ENCODE results near the gene AFAP1. TPM values are rescaled to one million over a fixed set of nuclear protein-coding genes. Genes with fewer than 3 reads are reported as not detected.

The AFAP1 gene
- polyA plus RNA-seq, 3 donors, result not detected

DNA sequence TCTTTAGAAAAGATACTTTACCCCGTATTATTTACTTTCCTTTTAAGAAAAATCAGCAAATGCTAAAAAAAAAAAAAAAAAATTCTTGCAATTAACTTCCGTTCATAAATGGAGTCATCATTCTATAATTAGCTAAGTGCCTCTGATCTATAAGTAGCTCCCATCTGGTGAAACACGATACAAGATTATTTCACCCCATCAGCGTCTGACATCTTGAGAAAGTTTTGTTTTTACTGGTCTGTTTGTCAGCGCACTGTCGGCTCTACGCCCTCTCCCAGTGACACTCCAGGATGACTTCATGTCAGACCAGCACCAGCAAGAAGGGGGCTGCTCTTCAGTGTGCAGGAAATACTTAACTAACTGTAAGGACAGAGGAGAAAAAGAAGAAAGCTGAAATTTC, 108.3 kb downstream of the AFAP1 start:
- Mint-ChIP-seq H3K27me3 (ENCODE audit: low read depth in 3 of 3) (peaks cover 0 to 4% (median 2%) of the 10 kb centered on the region in 3 donors), H3K36me3 (peaks cover 0 to 22% of the 10 kb centered on the region in 2 donors), H3K4me3 (no peak overlapping the region), H3K4me1 (peaks cover 23% of the 10 kb centered on the region), H3K9me3 (peaks cover 3 to 9% (median 6%) of the 10 kb centered on the region in 7 donors), H3K27ac (no peak overlapping the region)
- no peak overlapping the region for H3K27ac ChIP-seq (ENCODE audit: low read depth in 1 of 2, low read length in 2 of 2)
- H3K9me3 ChIP-seq (replicated peaks in 1 of 2; ENCODE audit: control insufficient read depth in 1 of 2, insufficient read depth in 1 of 2, low read length in 2 of 2), result peaks cover 0 to 4% of the 10 kb centered on the region in 2 donors
- WGBS (ENCODE audit: insufficient coverage), result 87% methylated on average over 3 of the region's 7 CpGs
- H3K27me3 ChIP-seq (ENCODE audit: control insufficient read depth in 2 of 2, insufficient read depth in 2 of 2, low read length in 2 of 2), result no peaks in the 10 kb centered on the region
- H3K36me3 ChIP-seq (replicated peaks in 1 of 2; ENCODE audit: control insufficient read depth in 1 of 2, insufficient read depth in 2 of 2, low read length in 2 of 2), result no peaks in the 10 kb centered on the region
- no peak overlapping the region for H2AFZ ChIP-seq (ENCODE audit: insufficient read depth, low read depth, low read length, poor library complexity, severe bottlenecking)
- H4K20me1 ChIP-seq (ENCODE audit: insufficient read depth, low read length), result no peaks in the 10 kb centered on the region
- H3K79me2 ChIP-seq (ENCODE audit: insufficient read depth, low read length), result no peaks in the 10 kb centered on the region
- DNase-seq, result no peak
- no peak overlapping the region for H3K4me3 ChIP-seq (replicated peaks in 1 of 3; ENCODE audit: low read depth in 2 of 3, low read length in 3 of 3)
- intact Hi-C loops (cut with micrococcal nuclease), result no loop called here
- H3K4me1 ChIP-seq (ENCODE audit: control insufficient read depth in 1 of 2, insufficient read depth in 2 of 2, low read length in 2 of 2), result peaks cover 12 to 13% of the 10 kb centered on the region in 2 donors
- no peak for TF ChIP-seq CTCF (IDR thresholded peaks at IDR 0.05)
- no peak overlapping the region for H3K9ac ChIP-seq (ENCODE audit: insufficient read depth, low read length, poor library complexity, severe bottlenecking)
- H3K4me2 ChIP-seq (replicated peaks; ENCODE audit: extremely low read depth, low read length, poor library complexity, severe bottlenecking), result no peak overlapping the region

- H3K9ac ChIP-seq (ENCODE audit: insufficient read depth, low read length, poor library complexity, severe bottlenecking), result no peak overlapping the region
- H3K9me3 Mint-ChIP-seq, result peaks cover 3 to 9% (median 6%) of the 10 kb centered on the region in 7 donors
- no peak overlapping the region for H3K27ac Mint-ChIP-seq
- H3K36me3 ChIP-seq (replicated peaks in 1 of 2; ENCODE audit: control insufficient read depth in 1 of 2, insufficient read depth in 2 of 2, low read length in 2 of 2), result no peaks in the 10 kb centered on the region
- no peak overlapping the region for H3K4me2 ChIP-seq (replicated peaks; ENCODE audit: extremely low read depth, low read length, poor library complexity, severe bottlenecking)
- H3K27me3 ChIP-seq (ENCODE audit: control insufficient read depth in 2 of 2, insufficient read depth in 2 of 2, low read length in 2 of 2), result no peaks in the 10 kb centered on the region
- H3K4me3 ChIP-seq (replicated peaks in 1 of 3; ENCODE audit: low read depth in 2 of 3, low read length in 3 of 3), result no peak overlapping the region
- H4K20me1 ChIP-seq (ENCODE audit: insufficient read depth, low read length), result no peaks in the 10 kb centered on the region
- no peak overlapping the region for H3K4me3 Mint-ChIP-seq
- WGBS (ENCODE audit: insufficient coverage), result no CpG with 5 or more reads among the region's 2 CpGs
- peaks cover 12 to 13% of the 10 kb centered on the region in 2 donors for H3K4me1 ChIP-seq (ENCODE audit: control insufficient read depth in 1 of 2, insufficient read depth in 2 of 2, low read length in 2 of 2)
- H3K36me3 Mint-ChIP-seq, result peaks cover 0 to 23% of the 10 kb centered on the region in 2 donors
- peaks cover 0 to 4% (median 4%) of the 10 kb centered on the region in 3 donors for H3K27me3 Mint-ChIP-seq (ENCODE audit: low read depth in 3 of 3)
- TF ChIP-seq CTCF (IDR thresholded peaks at IDR 0.05), result no peak
- no peaks in the 10 kb centered on the region for H3K79me2 ChIP-seq (ENCODE audit: insufficient read depth, low read length)
- peaks cover 23% of the 10 kb centered on the region for H3K4me1 Mint-ChIP-seq
- H3K9me3 ChIP-seq (replicated peaks in 1 of 2; ENCODE audit: control insufficient read depth in 1 of 2, insufficient read depth in 1 of 2, low read length in 2 of 2), result peaks cover 0 to 4% of the 10 kb centered on the region in 2 donors
- intact Hi-C loops (cut with micrococcal nuclease), result no loop called here
- no peak overlapping the region for H2AFZ ChIP-seq (ENCODE audit: insufficient read depth, low read depth, low read length, poor library complexity, severe bottlenecking)
- H3K27ac ChIP-seq (ENCODE audit: low read depth in 1 of 2, low read length in 2 of 2), result no peak overlapping the region
- DNase-seq, result no peak
Measured at GRCh38 chr4:7830747-7831146, 108.9 kb downstream of the AFAP1 start.
